Ovary (tissue), 9 donors: Measurements from ENCODE around the gene GOLGA1. TPM values are rescaled to one million over a fixed set of nuclear protein-coding genes. Genes with fewer than 3 reads are reported as not detected.

Experiments used
- DNase-seq, 5 donors: peaks; one replicate each; pipeline ENCODE4 v3.0.0-alpha.2; 2019 to 2020
- H3K27ac ChIP-seq, 2 donors: fragments of 200-600 bp; one replicate each; pipeline versions ENCODE4 v1.5.1 to v1.8.0; 2019 to 2022
- H3K27me3 ChIP-seq: fragments of 200-600 bp; one replicate; pipeline ENCODE4 v1.8.0; 2022
- H3K36me3 ChIP-seq: fragments of 200-600 bp; sonication (generic); one replicate; pipeline ENCODE4 v1.5.1; 2019
- H3K4me1 ChIP-seq: one replicate; pipeline ENCODE4 v1.8.1; 2013; ENCODE audit warnings: mild to moderate bottlenecking, moderate library complexity; ENCODE audit not compliant: insufficient read depth
- H3K4me3 ChIP-seq: fragments of 200-600 bp; sonication (generic); one replicate; pipeline ENCODE4 v1.5.1; 2017
- H3K9me3 ChIP-seq, 2 donors: fragments of 200-600 bp in 1 of 2; sonication (generic) in 1 of 2; one replicate each; pipeline versions ENCODE4 v1.5.1 to v1.8.1; 2013 to 2019; ENCODE audit warnings: mild to moderate bottlenecking in 1 of 2, moderate library complexity in 1 of 2
- CTCF ChIP-seq, 3 donors: fragments of 450-650 bp in 2 of 3; fragments of 200-600 bp in 1 of 3; IDR thresholded peaks; one replicate each; pipeline versions ENCODE4 v1.5.1 to v1.8.0; 2016 to 2022; ENCODE audit warnings: antibody characterized with exemption in 3 of 3, mild to moderate bottlenecking in 1 of 3
- EP300 ChIP-seq: sonication (generic); formaldehyde crosslinking; IDR thresholded peaks from one replicate; pipeline ENCODE4 v1.6.1; 2017; ENCODE audit warnings: antibody characterized with exemption
- POLR2A ChIP-seq: fragments of 450-650 bp; IDR thresholded peaks from one replicate; pipeline ENCODE4 v1.6.1; 2017; ENCODE audit warnings: antibody characterized with exemption, mild to moderate bottlenecking, moderate library complexity
- WGBS, 3 donors: extraction: QIAGEN DNeasy Blood & Tissue Kit in 1 of 3; methylation state at CpG; one replicate each; pipeline versions ENCODE4 v1.1.5 to v1.1.7; 2013 to 2017; 5-methylcytosine and 5-hydroxymethylcytosine counted together
- intact Hi-C, 4 donors: fragments of 100-400 bp; cut with DNase I; formaldehyde crosslinking; loops; one replicate each; pipeline versions ENCODE4 v1.11.0 to v1.15.1; 2022 to 2023
- polyA plus RNA-seq, 2 donors: library from polyadenylated mRNA; stranded (reverse); fragments of 200-250 nt in 1 of 2; fragments of 350-450 nt in 1 of 2; fragmentation: Illumina TruSeq in 1 of 2; extraction: RNeasy Lipid Tissue Mini Kit (QIAGEN cat#74804) in 1 of 2; gene quantifications; one replicate each; pipeline ENCODE4 v1.2.3, GENCODE V29; 2013 to 2014
- small RNA-seq: library from RNA; depleted of rRNA; stranded (forward); fragments of <200 nt; gene quantifications from one replicate; pipeline ENCODE3, GENCODE V24; 2016
- total RNA-seq, 7 donors: library from RNA; depleted of rRNA in 2 of 7; stranded (reverse); fragments of >200 nt in 2 of 7; fragmentation: NEBNext Ultra II Directional in 3 of 7; extraction: Animal tissue kit (Norgen Biotek cat#: 25700) in 3 of 7; gene quantifications; one replicate each; pipeline versions ENCODE4 v1.1.0 to v1.2.4, GENCODE V29; 2016 to 2023
- donor health status: DM: no; HTN: no; CAD: no; lungs with moderate emphysema.
- donor health status: DM: no; HTN: no; CAD: no.
- donor health status: Bipolar disorder and iron deficiency.
- donor health status: DM: yes; HTN: yes; CAD: no.
- donor health status: DM: no; HTN: no; CAD: no.
- donor health status: DM: yes; HTN: yes; CAD: no.

The GOLGA1 gene
- total and polyA plus RNA-seq, 9 donors = 7.6 to 26.8 (median 15.4) TPM

DNA sequence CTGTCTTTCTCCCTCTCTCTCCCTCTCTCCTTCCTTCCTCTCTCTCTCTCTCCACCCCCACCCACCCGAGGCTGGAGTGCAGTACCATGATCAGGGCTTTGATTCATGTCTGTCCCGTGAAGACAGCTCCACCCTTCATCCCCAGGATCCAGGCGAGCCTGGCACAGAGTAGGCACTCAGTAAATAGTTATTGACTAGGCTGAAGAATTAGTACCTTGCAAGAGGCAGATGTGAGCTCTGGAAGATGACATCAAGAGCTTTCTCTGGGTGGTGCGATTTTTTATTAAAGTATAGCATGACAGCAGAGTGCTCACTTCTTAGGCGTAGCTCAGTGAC, 111.6 kb downstream of the GOLGA1 start:
- DNase-seq = no peak
- Histone ChIP-seq H3K27ac (no peak overlapping the region), H3K9me3 (no peaks in the 10 kb centered on the region), H3K36me3 (no peaks in the 10 kb centered on the region), H3K27me3 (no peaks in the 10 kb centered on the region), H3K4me1 (peaks cover 5% of the 10 kb centered on the region), H3K4me3 (no peak overlapping the region)
- TF ChIP-seq EP300 (no peak), CTCF (IDR thresholded peaks at IDR 0.05) (no peak), POLR2A (no peak)
- WGBS, 3 donors = 29 to 45% (median 31%) methylated on average over 5 of the region's 5 CpGs
- intact Hi-C loops = no loop called here

DNA sequence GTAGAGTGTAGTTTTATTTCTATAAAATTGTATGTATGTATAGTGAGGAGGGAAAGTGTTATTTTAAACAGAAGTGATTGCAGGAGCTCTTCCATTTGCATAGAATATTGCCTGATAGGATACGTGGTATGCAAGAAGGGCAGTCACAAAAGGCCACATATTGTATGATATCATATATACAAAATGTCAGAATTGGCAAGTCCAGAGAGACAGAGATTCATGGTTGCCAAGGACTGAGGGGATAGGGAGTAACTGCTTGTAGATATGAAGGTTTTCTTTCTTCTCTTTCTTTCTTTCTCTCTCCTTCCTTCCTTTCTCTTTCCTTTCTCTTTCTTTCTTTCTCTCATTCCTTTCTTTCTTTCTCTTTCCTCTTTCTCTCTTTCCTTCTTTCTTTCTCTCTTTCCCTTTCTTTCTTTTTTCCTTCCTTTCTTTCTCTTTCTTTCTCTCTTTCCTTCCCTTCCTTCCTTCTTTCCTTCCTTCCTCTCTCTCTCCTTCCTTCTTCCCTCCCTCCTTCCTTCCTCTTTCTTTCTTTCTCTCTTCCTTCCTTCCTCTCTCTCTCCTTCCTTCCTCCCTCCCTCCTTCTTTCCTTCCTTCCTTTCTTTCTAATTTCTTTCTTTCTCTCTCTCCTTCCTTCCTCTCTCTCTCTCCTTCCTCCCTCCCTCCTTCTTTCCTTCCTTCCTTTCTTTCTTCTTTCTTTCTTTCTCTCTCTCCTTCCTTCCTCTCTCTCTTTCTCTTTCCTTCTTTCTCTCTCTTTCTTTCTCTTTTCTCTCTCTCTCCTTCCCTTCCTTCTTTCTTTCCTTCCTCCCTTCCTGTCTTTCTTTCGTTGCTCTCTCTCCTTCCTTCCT, 112.2 kb downstream of the GOLGA1 start:
- H3K27ac ChIP-seq = no peak overlapping the region
- no peak for DNase-seq
- H3K4me1 ChIP-seq = peaks cover 5% of the 10 kb centered on the region
- WGBS, 3 donors = 30 to 41% (median 40%) methylated on average over 2 of the region's 2 CpGs
- no peaks in the 10 kb centered on the region for H3K9me3 ChIP-seq
- no peak overlapping the region for H3K4me3 ChIP-seq
- H3K27me3 ChIP-seq = no peaks in the 10 kb centered on the region
- TF ChIP-seq EP300 (no peak), POLR2A (no peak), CTCF (IDR thresholded peaks at IDR 0.05) (no peak)
- intact Hi-C loops = no loop called here
- no peaks in the 10 kb centered on the region for H3K36me3 ChIP-seq

Small RNAs within 50 kb of the gene (small RNA-seq; reads per million reads assigned to genes)
- gene RNU4-82P = not detected

Other genes with a start within 250 kb of the GOLGA1 start
- gene NR6A1, start 169.8 kb downstream of the GOLGA1 start, total RNA-seq = 1 to 10 TPM in 3 of 7 donors, under 1 TPM in 4; 0.57 to 1.7 (median 1.00) TPM
- gene NR6A1, start 169.8 kb downstream of the GOLGA1 start, polyA plus RNA-seq = 1 to 10 TPM in 1 of 2 donors, under 1 TPM in 1; 0.29 to 1.5 TPM
- 10 to 100 TPM; 14.7 to 63.4 (median 52.8) TPM for gene OLFML2A, start 163.9 kb downstream of the GOLGA1 start, total RNA-seq
- 10 to 100 TPM; 25.2 to 27.2 TPM for gene OLFML2A, start 163.9 kb downstream of the GOLGA1 start, polyA plus RNA-seq
- 10 to 100 TPM in 1 of 7 donors, 1 to 10 TPM in 2, under 1 TPM in 1, not detected in 3; 0.94 to 22.5 (median 1.4) TPM for gene WDR38, start 87.6 kb downstream of the GOLGA1 start, total RNA-seq
- not detected for gene WDR38, start 87.6 kb downstream of the GOLGA1 start, polyA plus RNA-seq
- gene RPL35, start 79.1 kb downstream of the GOLGA1 start, total RNA-seq = 1,000 to 10,000 TPM; 1,648 to 7,796 (median 2,205) TPM
- 1,000 to 10,000 TPM in 1 of 2 donors, 100 to 1,000 TPM in 1; 752 to 6,017 TPM for gene RPL35, start 79.1 kb downstream of the GOLGA1 start, polyA plus RNA-seq
- gene ARPC5L, start 79.0 kb downstream of the GOLGA1 start, total RNA-seq = 10 to 100 TPM in 6 of 7 donors, 1 to 10 TPM in 1; 8.5 to 22.0 (median 16.6) TPM
- gene ARPC5L, start 79.0 kb downstream of the GOLGA1 start, polyA plus RNA-seq = 10 to 100 TPM; 15.1 to 27.0 TPM
- gene SCAI, start 202.4 kb upstream of the GOLGA1 start, total RNA-seq = 10 to 100 TPM in 3 of 7 donors, 1 to 10 TPM in 4; 8.1 to 13.3 (median 9.8) TPM
- gene SCAI, start 202.4 kb upstream of the GOLGA1 start, polyA plus RNA-seq = 1 to 10 TPM; 3.1 to 4.4 TPM
- 10 to 100 TPM; 26.8 to 39.8 (median 34.6) TPM for gene PPP6C, start 248.7 kb upstream of the GOLGA1 start, total RNA-seq
- 10 to 100 TPM; 18.2 to 46.6 TPM for gene PPP6C, start 248.7 kb upstream of the GOLGA1 start, polyA plus RNA-seq